Posterior vena cava (tissue), 2 donors: ENCODE results near the gene DUSP10. TPM values are rescaled to one million over a fixed set of nuclear protein-coding genes. Genes with fewer than 3 reads are reported as not detected.

Source experiments
- DNase-seq: peaks from one replicate; pipeline ENCODE4 v3.0.0-alpha.2; 2020; ENCODE audit warnings: low spot score
- intact Hi-C, 2 donors: fragments of 100-400 bp; cut with DNase I; formaldehyde crosslinking; loops; one replicate each; pipeline versions ENCODE4 v1.14.1 to v1.14.2; 2022 to 2023
- total RNA-seq, 2 donors: library from RNA; stranded (reverse); fragmentation: NEBNext Ultra II Directional; extraction: Animal tissue kit (Norgen Biotek cat#: 25700); gene quantifications; one replicate each; pipeline ENCODE4 v1.2.1, GENCODE V29; 2021
- donor health status: DM: yes; HTN: yes; CAD: no.
- donor health status: DM: yes; HTN: yes; CAD: no.

Gene DUSP10
- total RNA-seq, 2 donors from 2014 or later = 4.7 to 8.0 TPM

- intact Hi-C loops = loop anchor here in 1 of 2 donors (10.0 kb wide), 1 partner anchor 195 kb away; no protein-coding TSS in a partner anchor
- no peak for DNase-seq
Measured at GRCh38 chr1:221739677-221740025, 2.2 kb downstream of the DUSP10 start.

DNA sequence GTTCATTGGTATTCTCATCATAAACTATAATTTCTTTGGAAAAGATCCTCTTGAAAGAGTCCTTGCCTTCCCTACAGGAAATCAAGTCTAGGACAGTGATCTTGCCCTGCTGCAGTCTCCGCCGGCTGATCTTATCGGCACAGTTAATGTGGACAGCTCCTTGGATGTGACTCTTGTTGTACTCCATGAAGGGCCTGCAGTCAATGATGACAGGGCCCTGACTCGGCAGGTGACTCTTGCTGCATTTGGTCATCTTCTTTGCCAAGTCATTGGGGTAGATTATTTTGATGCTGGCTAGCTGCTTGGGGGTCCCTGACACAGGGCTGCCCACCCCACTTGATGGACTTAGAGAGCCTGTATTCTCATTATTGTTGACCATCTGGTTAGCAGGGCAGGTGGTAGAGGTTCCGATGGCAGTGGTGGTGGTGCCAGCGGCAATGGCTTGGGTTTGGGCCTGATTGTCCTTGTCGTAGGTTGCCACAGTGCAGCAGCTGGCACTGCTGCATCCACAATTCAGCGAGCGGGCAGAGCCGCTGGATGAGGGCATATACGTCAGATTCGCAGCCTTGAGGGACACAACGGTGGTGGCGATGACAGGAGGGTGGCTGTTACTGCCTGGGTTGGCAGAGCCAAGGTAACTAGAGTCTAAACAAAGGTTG is 2.7 kb downstream of the DUSP10 start:
- intact Hi-C loops = loop anchor here in 1 of 2 donors (10.0 kb wide), 1 partner anchor 194 kb away; no protein-coding TSS in a partner anchor

DNA sequence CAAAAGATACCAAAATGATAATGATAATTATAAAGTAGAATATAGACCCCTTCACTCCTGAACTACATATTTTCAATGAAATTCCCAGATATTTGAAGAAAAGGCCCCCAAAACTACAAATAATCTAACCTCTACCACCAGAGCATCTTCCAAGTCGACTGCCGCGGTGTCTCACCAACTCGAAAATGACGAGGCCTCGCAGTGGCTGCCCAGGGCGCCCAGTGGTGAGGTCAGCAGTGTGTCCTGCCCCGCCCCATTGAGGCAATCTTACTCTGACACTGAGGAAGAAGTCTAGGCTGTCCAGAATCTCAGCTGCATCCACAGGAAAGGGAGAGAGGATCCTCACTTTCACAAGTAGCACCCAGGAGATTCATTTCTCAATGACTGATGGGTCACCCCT is 5.2 kb downstream of the DUSP10 start:
- DNase-seq = no peak
- intact Hi-C loops = loop anchor here in 1 of 2 donors (10.0 kb wide), 1 partner anchor 192 kb away; no protein-coding TSS in a partner anchor

More for the DNA sequence above, 2.7 kb downstream of the DUSP10 start:
- DNase-seq = no peak

- intact Hi-C loops = loop anchor here in 1 of 2 donors (10.0 kb wide), 1 partner anchor 191 kb away; no protein-coding TSS in a partner anchor
- no peak for DNase-seq
Measured at GRCh38 chr1:221735999-221736398, 5.9 kb downstream of the DUSP10 start.

DNA sequence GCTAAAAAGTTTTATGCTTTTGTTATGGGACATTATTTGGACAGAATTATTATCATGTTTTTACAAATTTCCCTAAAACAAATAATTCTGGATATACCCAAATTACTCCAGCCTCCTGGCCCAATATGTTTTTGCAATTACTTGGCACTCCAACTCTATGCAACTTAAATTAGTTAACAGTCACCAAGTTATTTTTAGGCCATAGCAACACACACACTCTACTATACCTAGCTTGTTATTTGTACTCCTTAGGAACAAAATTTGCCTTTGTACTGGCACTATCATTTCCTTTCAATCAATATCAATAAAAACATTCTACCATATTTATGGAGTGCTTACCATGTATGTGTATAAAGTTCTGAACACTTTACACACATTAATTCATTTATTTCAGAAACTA is 7.7 kb downstream of the DUSP10 start:
- no peak for DNase-seq
- intact Hi-C loops = loop anchor here in 1 of 2 donors (5.0 to 10.0 kb wide), 2 partner anchors 189 to 1552 kb away; no protein-coding TSS in a partner anchor

DNA sequence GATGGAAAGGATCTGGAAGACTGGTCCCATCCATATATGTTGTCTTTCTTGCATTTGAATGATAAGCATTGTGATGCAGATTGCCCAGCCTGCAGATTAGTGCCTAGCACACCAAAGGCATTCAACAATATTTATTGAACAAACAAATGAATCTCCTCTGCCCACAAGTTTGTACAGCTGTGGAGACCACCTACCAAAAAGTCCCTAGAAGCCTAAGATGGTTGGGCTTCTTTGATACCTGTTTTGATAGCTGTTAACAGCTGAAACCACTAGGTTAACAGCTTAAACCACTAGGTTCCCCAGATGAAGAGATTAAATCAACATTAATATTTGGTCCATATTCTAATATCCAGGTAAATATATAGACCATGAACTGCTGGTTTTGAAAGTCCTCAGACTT is 9.8 kb downstream of the DUSP10 start:
- DNase-seq = no peak
- intact Hi-C loops = loop anchor here in 1 of 2 donors (5.0 to 10.0 kb wide), 2 partner anchors 187 to 1550 kb away; no protein-coding TSS in a partner anchor

GRCh38 chr1:221729771-221730330 is 12.0 kb downstream of the DUSP10 start:
- intact Hi-C loops = loop anchor here in 1 of 2 donors (5.0 to 10.0 kb wide), 2 partner anchors 185 to 1548 kb away; no protein-coding TSS in a partner anchor
- no peak for DNase-seq

DNA sequence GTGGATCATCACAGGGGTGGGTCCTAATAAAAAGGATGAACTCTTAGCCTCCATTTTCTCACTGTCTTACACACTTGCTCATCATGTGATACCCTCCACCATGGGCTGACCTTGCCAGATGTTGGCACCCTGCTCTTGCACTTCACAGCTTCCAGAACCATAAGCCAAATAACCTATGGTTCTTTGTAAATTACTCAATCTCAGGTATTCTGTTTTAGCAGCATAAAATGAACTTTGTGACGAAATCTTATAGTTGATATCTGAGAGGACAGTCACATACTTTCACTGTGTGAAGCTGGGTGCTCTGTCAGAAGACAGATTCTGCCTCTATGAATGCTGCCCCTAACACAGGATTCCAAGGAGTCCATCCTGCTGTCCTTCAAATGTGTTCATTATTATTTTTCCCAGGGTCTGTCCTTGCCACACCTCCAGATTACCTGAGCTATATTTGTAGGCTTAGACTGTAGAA is 13.8 kb downstream of the DUSP10 start:
- intact Hi-C loops = no loop called here
- DNase-seq = no peak

DNA sequence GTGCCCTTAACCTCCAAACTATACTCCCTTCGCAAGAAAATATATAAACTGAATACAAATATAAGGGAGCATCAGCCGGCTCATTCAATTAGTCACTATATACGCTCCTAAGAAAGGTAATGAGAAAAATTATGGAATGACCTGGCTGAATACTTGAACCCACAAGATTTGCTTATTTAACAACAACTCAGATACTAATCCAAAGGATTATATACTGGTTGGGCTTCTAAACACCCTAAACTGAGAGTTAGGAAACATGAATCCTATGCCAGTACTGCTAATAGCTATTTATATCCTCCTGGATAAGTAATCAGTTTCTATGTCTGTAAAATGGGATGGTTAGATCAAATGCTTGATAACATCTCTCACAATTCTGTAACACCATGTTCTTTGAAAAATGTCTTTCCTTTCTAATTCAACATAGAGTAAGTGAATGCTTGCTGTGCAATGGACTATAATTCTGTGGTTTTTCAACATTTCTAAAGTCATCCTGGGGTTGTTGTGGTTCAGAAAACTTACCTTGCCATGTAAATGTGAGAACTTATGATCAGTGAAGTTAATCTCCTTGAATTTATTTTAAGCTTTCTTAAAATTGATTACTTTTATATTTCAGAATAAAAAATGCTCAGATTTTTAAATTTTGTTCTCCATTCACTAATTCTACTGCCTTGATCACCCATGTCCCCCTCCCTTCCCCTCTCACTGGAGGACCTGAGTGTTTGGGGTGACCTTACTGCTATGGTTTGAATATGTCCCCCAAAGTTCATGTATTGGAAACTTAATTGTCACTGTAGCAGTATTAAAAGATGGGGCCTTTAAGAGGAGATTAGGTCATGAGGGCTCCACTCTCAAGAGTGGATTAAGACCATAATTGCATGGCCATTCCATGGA is 14.5 kb downstream of the DUSP10 start:
- no peak for DNase-seq
- intact Hi-C loops = no loop called here

- intact Hi-C loops = no loop called here
- DNase-seq = no peak
Measured at GRCh38 chr1:221725735-221726672, 15.9 kb downstream of the DUSP10 start.

DNA sequence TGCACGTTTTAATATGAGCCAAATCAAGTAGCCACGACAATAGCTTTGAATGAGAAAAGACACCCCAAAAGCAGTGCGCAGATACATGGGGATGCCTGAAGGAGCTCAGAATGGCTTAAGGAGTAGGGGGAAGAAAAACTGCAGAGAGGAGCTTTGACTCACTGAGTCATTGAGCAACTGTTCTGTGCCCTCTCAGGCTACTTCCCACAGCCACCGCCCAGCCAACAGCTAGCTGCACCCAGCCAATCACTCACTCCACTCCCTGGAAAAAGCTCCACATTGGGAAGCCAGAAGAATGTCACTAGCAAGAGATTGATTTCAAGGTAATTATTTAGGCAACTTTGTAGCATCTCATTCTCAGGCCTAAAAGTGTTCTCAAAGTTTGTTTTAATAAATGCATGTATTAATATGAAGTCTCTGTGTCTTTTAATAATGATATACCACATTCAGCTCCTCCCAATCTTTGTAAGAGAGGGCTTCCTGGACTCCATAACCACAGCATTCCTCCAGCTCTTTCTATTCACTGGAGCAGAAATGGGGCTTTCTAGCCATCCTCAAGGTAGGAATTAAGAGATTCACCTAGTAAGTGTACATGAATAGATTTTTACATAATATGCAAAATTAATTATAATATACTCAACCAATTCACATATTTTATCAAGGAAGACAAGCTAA is 16.8 kb downstream of the DUSP10 start:
- peak; percentile 89 for DNase-seq

GRCh38 chr1:221723848-221724236 is 18.0 kb downstream of the DUSP10 start:
- DNase-seq = no peak
- intact Hi-C loops = loop anchor here in 1 of 2 donors (5.0 kb wide), 1 partner anchor 1948 kb away; no protein-coding TSS in a partner anchor

More for the DNA sequence above, 16.8 kb downstream of the DUSP10 start:
- intact Hi-C loops = loop anchor here in 1 of 2 donors (5.0 kb wide), 1 partner anchor 1947 kb away; no protein-coding TSS in a partner anchor

- no peak for DNase-seq
- intact Hi-C loops = loop anchor here in 1 of 2 donors (5.0 kb wide), 1 partner anchor 1949 kb away; no protein-coding TSS in a partner anchor
Measured at GRCh38 chr1:221723018-221723847, 18.7 kb downstream of the DUSP10 start.

GRCh38 chr1:221722254-221723017 is 19.5 kb downstream of the DUSP10 start:
- no peak for DNase-seq
- intact Hi-C loops = loop anchor here in 1 of 2 donors (5.0 kb wide), 1 partner anchor 1950 kb away; no protein-coding TSS in a partner anchor

DNA sequence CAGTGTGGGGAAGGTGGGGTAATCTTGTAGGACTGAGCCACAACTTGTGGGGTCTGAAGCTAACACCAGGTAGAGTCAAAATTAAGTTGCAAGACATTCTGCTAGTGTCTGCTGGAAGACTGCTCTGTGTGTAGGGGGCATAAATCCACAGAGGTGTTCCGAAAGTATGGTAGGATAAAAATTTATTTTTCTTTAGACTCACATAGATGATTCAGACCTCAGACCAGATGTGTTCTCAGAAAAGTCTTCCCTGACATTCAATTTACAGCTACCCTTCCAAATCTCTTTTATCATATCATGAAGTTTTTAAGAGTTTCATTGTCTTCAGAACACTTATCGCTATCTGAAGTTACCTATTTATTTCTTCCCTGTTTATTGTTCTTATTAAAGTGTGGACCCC is 21.3 kb downstream of the DUSP10 start:
- intact Hi-C loops = loop anchor here in 1 of 2 donors (5.0 kb wide), 1 partner anchor 1952 kb away; no protein-coding TSS in a partner anchor
- no peak for DNase-seq

DNA sequence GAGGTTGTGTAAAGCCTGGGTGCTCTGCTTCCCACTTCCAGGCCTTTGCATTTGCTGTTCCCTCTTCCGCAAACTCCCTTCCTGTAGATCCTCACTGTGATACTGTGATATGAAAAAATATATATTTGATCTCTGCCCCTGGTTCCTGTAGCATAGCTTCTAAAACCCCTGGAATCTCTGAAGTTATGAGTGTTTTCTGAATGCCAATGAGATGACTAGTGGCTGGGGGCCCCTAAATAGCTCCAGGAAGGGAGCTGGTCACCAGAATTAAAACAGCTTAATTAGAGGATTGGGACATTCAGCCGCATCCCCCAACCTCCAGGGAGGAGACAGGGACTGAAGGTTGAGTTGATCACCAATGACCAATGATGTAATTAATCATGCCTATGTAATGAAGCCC is 21.9 kb downstream of the DUSP10 start:
- DNase-seq = no peak
- intact Hi-C loops = loop anchor here in 1 of 2 donors (5.0 kb wide), 1 partner anchor 1952 kb away; no protein-coding TSS in a partner anchor
